Superior temporal gyrus (tissue), 1 donor: Measurements from ENCODE around the gene GAS2.

ENCODE experiments used
- DNase-seq: peaks from one replicate; pipeline ENCODE4 v3.0.0-alpha.2; 2016; ENCODE audit errors: extremely low spot score

Gene GAS2

DNA sequence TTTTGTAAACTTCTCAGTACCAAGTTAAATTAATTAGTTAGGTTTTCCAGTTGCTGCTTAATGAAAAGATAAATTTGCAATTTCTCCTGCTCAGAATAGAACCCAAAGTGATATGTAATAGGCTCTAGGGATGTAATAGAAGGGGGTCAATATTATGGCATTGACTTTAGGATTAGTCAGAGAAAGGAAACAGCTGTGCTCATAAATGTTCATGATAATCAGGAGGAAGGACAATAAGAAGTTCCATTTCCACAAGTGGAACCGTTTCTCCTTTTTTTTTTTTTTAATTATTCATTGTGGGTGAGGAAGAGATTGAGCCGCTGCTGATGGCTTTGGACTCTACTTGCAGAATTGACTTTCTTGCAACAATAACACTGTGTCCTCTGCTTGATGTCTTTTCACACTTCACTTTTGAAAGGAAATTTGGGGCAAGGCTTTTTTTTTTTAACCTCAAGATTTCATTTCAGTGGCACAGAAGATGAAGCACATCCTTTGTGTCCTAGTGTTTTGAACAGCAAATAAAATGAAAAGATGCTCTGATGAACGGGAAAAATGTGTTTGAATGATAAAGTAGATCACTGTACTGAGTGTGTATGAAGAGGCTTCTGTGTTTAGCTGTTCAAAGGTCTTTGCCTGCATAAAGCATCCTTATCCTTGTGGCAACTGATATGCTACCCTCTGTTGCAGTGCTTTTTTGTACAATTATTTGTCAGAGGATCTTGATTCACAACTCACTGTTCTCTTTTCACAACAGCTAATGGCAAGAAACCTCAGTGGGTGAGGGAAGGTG, 62.4 kb downstream of the GAS2 start:
- no peak for DNase-seq

DNA sequence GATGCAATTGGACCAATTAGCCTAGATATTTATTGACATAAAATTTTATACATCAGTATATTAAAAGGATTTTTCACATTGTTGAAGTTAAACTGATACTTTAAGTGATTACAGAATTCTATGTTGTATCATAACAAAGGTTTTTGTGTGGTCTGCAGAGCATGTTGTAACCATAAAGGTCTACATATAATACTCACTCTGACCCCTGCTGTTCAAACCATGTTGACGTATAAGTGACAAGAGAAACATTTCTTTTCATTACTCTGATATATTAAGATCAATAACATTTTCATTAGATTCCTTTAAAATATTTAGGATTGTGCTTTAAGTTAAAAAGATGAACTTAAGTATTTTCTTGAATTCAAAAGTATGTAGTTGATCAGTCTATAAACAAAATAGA, 63.9 kb downstream of the GAS2 start:
- DNase-seq: no peak

DNA sequence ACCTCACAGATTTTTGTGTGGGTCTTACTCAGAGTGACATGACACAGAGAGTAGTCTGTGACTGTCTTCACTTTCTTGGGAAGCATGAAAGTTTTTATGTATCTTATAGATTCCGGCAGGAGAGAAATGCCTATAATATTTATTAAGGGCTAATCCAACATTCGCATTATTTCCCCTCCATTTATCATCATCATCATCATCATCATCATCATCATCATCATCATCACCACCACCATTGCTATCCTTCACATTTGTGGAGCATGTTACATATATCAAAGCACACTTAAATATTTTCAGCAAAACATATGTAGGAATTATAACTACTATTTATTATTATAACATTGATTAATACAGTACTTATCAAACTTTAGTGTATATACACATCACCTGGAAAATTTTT, 66.2 kb downstream of the GAS2 start:
- no peak for DNase-seq

DNA sequence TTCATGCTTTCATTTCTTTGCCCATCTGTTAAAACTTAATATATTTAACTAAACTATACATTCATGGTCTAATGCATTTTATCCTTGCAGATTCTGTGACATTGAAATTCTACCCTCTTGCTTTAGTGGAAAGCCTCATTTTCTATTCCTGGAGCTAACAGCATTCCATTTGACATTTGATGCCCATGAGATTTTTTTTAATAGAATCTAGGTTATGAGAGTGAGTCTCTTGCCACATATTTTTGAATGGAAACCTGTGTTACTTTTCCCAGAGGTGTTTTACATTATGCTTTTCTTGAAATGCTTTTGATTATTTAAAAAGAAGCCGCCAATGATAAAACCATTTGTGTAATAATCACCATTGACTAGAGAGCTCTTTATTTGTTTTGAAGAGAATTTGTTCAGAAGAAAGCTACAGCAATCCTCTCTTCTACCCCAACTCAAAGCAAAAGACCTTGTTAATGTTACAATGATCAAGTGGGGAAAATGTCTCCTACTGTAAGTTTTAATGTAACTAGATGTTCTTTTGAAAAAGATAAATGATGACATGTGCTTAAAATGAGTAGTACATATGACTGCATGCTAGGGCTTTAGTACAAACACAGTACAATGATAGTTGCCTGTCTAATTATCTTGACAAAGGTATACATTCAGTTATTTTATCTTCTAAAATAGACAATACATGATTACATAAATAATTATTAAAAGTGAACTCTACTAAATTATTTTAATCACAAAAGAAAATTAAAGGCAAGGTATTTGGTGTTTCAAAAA, 67.3 kb downstream of the GAS2 start:
- DNase-seq: no peak

DNA sequence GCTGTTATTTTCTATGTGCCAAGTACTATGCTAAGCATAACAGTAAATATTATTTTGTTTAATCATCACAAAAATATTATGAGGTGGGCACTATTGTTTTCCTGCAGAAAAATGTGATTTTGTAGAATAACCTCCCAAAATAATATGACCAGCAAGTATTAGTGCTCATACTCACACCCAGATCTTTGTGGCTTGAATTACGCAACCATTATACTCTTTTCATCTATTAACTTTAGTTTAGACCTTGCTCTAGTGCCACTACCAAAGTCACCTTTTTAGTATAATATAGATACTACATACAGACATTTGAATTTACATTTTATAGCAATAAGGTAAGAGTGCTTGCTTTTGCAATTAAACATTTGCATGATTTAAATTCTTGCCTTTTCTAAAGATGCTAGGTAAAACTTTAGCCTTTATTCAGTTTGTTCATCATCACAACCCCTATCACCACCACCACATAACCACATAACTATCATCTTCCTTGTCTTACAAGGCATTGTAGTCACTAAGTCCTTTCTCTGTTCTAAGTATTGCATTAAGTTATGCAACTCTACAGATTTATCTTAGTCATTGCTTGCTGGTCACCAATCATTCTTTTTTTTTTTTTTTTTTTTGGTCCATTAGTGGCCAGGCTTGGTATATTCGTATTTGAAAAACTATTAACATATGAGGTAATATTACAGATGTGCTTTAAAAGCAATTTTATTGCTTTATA, 68.4 kb downstream of the GAS2 start:
- DNase-seq: no peak

DNA sequence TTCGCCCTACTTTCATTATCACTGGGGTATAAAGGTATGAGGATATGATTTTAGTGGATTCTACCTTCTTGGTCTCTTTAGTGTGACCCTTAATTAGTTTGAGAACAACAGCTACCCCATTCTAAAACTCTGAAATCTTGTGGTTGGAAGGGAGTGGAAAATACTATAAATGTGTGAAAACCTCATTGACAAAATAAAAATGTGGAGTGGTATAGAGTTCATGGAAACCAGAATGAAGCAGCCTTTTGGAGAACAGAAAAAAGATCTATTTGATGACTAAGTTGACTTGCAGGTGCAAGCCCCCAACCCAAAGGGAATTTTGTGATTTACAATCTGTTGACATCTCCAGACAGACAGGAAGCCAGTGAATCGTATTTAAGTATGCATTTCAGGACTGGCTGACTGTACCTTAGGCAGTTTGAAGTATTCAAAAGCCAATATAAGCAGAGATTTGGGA, 75.8 kb downstream of the GAS2 start:
- no peak for DNase-seq

DNA sequence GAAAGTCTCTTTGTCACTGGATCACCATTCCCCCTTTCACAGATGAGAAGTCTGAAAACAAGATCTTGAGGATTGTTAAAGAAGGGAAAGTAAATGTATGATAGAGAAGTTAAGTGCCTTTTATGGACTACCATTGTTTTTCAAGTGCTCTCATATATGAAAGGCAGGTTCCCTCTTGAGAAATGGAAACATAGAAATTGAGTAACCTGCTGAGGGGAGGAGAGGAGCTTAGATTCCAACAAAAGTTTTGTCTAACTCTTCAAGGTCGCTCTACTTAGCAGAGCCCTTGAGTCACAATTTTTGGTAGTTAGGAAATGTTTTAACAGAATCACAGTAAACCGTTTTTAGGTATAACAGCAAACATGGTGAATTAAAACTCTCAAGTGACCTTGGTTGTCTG, 83.1 kb downstream of the GAS2 start:
- no peak for DNase-seq

DNA sequence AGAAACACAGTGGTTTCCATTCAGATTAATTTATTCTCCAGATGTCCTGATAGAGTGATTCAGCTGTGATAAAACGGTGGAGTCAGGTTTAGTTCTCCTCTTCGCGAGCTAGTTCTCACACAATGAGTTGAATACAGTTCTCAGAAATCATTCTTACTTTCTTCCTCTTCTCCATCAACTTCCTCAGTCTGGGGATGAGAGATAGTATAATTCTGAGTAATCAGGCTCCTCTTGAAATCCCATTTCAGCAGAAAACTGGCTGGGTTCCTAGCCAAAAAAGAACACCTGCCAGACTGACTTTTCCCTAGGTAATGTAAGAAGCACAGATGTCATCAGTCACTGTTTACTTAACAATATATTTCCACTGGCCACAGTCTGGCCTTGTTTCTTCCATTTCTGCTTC, 86.5 kb downstream of the GAS2 start:
- no peak for DNase-seq

DNA sequence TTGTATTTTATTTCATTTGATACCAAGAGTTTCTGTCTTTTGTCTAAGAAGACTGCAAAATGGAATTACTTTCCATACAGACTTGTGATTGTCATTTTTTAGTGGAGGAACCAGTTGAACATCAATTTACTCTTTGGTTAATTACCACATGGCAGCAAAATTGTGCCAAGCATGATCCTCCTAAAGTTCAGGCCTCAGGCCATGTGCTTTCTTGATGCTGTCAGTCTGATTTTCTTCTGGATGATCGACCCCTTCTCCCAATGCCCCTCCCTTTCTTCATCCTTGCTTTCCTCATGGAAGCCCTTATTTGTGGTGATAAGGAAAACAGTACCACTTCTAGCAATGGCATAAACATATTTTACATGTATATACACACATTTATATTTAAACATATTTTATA, 87.0 kb downstream of the GAS2 start:
- no peak for DNase-seq

DNA sequence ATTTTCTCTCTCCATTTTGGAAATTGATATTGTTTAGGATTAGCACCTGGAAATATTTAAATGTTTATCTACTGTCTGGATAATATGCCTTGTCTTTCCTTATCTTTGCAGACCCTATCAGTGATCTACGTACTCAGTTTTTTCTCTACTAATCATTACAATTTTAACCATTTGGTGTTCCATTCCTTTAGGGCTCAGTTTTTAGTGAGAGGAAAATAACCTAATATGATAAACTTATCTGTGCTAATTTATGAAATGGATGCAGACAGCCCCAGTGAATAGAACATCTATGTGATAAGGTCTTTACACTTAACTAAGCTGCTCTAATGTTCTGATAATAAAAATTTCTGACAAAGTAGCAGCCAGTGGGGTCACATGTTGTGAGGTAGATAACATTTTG, 94.7 kb downstream of the GAS2 start:
- no peak for DNase-seq

DNA sequence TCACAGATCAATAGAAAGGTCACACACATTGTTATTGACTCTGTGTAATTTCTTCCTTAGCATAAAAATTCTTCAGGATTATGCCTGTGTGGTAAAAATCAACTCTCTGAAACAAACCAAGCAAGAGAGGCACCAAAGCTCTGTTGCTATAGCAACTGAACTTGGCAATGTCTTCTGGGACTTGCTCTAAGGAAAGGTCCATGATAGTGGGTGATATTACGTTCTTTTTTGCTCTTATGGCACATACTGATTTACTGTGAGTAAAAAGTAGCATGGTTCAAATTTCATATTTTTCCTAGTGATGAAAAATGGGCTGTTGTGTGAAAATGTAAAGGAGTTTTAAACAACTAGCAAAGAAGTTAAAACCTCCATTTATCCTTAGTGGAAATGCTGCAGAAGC, 96.8 kb downstream of the GAS2 start:
- DNase-seq: peak; percentile 68

DNA sequence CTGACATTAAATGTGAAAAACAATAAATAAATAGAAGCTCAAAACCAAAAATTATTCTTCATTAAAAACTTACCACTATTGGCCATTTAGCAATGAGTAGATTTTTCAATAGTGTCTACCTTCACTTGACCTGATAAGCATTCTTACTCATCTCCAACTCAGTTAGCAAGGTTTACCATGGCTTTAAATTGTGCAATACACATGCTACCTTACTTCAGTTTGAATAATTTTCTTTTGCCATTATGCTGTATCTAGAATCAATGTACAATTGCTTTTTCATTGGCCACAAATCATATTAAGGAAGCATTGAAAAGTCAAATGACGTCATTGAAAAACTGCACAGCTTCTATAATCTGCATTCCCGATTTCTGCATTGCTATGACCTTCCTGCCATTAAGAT, 98.3 kb downstream of the GAS2 start:
- DNase-seq: no peak

DNA sequence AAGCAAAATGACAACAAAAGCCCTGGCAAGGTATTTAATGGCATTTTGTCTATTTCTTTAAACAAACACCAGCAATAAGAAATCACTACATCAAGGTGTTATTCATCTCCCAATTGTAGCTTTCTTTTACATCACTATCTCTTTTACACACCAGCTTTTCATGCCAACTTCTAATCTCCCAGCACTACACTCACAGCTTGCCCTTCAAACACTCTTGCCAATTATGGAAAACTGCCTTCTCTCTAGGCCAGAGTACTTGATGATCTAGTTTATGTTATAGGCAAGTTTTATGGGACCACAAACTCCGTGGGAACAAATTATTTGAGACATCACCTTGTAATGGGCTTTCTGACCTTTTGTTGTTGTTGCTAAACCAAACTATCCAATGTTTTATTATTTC, 101.9 kb downstream of the GAS2 start:
- no peak for DNase-seq

DNA sequence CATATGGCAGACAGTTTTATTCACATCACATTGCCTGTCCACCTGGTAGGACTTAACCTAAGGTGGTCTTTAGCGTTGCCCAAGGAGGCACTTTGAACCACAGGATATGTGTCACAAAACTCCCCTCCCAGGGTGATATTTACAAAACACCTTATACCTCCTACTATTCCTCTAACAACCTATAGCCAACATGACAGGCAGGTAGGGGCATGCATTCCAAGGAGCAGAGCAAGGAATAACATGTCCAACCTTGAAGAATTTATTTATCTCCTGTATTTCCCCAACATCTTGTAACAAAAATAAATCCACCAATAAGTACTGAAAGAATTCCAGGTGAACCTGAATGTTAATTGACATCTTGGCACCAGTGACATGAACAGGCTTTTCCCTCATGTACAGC, 102.7 kb downstream of the GAS2 start:
- no peak for DNase-seq

DNA sequence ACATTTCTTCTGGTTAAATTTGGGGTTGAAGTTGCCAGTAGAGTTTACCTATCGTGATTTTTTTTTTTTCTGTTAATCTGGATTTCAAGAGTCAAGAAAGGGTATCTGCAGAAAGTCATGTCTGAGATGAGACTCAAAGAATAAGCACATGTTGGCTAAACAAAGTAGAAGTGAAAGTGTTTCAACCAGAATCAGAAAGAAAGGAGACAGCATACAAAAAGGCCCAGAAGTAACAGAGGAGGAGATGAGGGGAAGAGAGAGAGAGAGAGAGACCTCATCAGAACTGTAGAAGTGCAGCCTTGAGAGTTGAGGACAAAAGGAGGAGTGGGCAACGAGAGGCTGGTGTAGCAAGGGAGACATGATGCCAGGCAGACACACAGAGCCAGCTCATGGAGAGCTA, 108.3 kb downstream of the GAS2 start:
- DNase-seq: no peak

DNA sequence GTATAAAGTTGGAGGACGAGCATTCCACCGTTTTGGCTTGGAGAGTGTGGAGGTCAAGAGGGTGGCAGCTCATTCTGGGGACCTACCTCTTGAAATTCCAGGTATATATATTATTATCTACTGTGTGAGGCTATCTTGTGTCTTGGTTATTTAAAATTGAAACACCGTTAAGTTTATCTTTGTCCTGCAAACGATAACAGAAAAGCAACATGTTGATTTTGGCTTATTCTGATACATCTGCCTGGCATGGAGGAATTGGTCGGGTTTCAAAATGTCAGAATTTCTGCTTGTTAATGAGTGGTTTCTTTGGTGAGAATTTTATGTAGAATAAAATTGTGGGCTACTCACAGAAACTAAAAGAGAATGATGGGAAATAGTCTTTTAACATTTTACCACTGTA, 108.8 kb downstream of the GAS2 start:
- DNase-seq: no peak

DNA sequence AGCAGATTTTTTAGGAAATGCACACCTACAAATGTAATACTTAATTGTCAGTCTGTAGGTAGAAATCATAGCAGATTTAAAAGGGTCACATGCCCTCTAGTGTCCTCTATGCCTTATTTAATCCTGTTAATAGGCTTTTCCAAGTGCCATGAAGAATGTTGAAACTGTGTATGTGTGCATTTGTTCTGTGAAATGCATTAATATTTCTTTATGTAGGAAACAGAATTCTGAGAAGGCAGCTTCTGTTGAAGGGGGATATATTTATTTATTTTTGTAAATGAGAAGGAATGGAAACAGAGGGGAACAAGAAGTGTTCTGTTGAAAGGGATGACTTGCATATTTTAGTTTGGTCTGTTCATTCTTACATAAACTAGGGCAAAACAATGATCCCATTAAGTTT, 112.2 kb downstream of the GAS2 start:
- peak; percentile 74 for DNase-seq

DNA sequence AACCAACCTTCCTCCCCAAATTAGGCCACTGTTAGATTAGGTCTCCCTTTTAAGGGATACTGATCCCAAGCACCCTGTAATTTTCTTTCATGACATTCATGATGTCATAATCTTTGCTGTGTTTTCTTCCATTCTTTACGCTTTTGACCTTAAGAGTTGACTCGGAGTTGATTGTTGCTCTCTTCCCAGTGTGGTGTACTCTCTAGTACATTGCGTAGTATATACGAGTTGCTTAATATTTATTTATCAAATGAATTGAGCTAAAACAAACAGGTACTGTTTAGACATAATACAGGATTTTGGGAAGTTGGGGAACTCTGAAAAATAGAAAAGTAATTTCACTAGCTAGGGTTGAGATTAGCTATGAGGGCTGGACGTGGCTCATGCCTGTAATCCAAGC, 113.4 kb downstream of the GAS2 start:
- DNase-seq: no peak

DNA sequence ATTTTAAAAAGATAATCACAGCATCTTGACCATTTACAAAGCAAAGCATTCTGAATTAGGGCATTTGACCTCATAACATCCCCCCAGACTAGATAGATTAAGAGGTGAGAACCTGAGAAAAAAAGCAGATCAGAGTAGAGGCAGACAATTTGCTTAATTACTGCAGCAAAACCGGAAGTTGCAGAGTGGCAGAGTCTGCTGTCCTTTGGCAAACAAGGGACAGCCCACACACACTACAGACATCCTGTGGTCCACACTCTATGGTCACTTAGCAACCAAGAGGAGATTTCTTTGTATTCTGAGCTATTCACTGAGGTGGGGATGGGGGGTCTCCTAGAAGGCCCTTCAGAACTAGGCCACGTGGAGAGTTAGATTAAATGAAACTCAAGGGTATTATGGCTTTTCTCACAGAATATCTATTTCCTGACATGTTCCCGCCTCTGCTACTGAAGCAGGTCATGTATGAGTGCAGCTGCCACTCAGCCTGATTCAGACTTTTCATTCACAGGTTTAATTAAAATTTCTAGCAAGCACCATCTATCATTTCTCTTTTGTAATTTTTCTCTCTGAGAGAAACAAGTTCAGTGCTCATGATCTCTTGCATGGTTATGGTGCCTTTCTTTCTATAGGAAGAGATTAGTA, 114.7 kb downstream of the GAS2 start:
- no peak for DNase-seq

DNA sequence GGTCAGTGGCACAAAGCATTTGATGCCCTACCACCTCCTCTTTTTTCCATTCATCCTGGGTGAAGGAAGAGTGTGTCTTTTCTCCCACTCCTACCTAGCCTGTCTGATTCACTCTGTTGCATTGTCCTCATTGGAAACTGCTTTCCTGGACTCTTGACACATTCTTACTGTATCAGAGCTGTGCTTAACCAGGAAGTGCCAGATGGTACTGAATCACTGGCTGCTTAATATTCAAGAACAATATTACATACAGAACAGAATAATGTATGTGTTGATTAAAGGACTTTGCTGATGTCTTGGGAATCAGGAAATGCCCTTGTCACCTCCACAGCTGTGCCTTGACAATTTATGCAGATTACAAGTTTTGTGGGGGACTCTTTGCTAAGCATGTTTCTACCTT, 118.8 kb downstream of the GAS2 start:
- DNase-seq: peak; percentile 60

DNA sequence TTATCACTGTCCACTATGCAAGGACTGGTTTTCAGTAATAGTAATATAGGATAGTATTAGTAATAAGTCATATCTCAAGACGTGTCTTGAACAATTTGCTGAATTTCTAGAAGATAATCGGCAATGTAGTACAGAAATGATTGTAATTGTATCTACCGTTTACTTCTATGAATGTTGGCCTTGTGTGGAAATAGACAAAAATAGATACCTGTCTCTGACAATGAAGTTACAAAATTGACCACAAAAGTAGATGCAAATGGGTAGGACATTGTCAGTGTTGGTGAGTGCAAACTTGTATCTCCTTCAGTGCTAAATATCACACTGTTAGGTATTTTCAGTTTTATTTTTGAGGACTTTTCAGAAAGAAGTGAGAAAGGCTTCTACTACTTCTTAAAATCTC, 120.1 kb downstream of the GAS2 start:
- DNase-seq: no peak

DNA sequence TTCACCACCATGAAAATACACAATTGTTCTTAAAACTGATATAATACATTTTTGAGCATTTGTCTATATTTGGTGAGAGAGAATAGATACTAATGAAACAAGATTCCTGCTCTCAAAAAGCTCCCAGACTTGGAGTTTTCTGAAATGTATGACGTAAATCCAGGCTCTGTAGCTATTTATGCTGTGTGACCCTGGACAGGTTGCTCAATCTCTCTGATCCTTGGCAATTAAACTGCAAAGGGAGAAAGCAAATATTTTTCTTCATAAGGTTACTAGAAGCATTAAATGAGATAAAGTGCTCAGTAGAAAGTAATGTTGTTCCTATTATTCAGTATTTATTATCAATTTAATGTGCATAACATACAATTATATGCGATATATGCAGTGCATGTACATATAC, 120.6 kb downstream of the GAS2 start:
- no peak for DNase-seq
